ENCODE measurements around the gene PDE6G.

GRCh38 chr17:81621494-81622130 is 34.7 kb downstream of the PDE6G start:
- TF ChIP-seq TAF1 (conservative IDR thresholded peaks at IDR 0.05) (no peak), SP1 (IDR thresholded peaks at IDR 0.05) (peak; percentile 8), CTCF (IDR thresholded peaks at IDR 0.05; ENCODE audit: low read depth, low read length, missing input control) (no peak), YY1 (IDR thresholded peaks at IDR 0.05) (peak; percentile 38), ZBTB33 (IDR thresholded peaks at IDR 0.05) (no peak)
